SK-N-SH (cell line): Measurements from ENCODE around the gene FXR2.

Experiments
- EP300 ChIP-seq, 2 experiments: IDR thresholded peaks; 2 replicates each; pipeline versions ENCODE4 v1.4.0 to v1.6.1; 2012; ENCODE audit warnings: borderline replicate concordance in 1 of 2, low read depth in 1 of 2, low read length in 1 of 2
- FOXM1 ChIP-seq: IDR thresholded peaks from 2 replicates; pipeline ENCODE4 v1.4.0; 2012; ENCODE audit warnings: low read depth, mild to moderate bottlenecking
- JUND ChIP-seq: IDR thresholded peaks from 2 replicates; pipeline ENCODE4 v1.4.0; 2012
- MEF2A ChIP-seq: IDR thresholded peaks from 2 replicates; pipeline ENCODE4 v1.4.0; 2012; ENCODE audit warnings: low read depth, borderline replicate concordance
- RAD21 ChIP-seq: IDR thresholded peaks from 2 replicates; pipeline ENCODE4 v1.6.1; 2012; ENCODE audit warnings: mild to moderate bottlenecking, low read length
- REST ChIP-seq: IDR thresholded peaks from 2 replicates; pipeline ENCODE4 v1.6.1; 2012; ENCODE audit warnings: mild to moderate bottlenecking, low read depth, low read length, moderate library complexity
- TAF1 ChIP-seq: IDR thresholded peaks from 2 replicates; pipeline ENCODE4 v1.6.1; 2012; ENCODE audit warnings: low read depth, mild to moderate bottlenecking, low read length, moderate library complexity, borderline replicate concordance
- TEAD4 ChIP-seq: IDR thresholded peaks from 2 replicates; pipeline ENCODE4 v1.4.0; 2012; ENCODE audit warnings: mild to moderate bottlenecking, borderline replicate concordance; ENCODE audit not compliant: insufficient read depth
- USF1 ChIP-seq: IDR thresholded peaks from 2 replicates; pipeline ENCODE4 v1.4.0; 2012; ENCODE audit warnings: low read depth, borderline replicate concordance
- YY1 ChIP-seq: IDR thresholded peaks from 2 replicates; pipeline ENCODE4 v1.4.0; 2012; ENCODE audit warnings: low read depth, mild to moderate bottlenecking
- TF ChIP-seq, protein P1 (sequence below): fragments of 200-600 bp; sonication (generic); IDR thresholded peaks from 2 replicates; pipeline ENCODE4 v1.6.1; 2017; ENCODE audit warnings: antibody characterized with exemption, mild to moderate bottlenecking, moderate library complexity
- TF ChIP-seq, protein P2 (sequence below): fragments of 150-350 bp; IDR thresholded peaks from 2 replicates; pipeline ENCODE4 v1.6.1; 2017; ENCODE audit warnings: antibody characterized with exemption, low read length, low read depth, borderline replicate concordance
- TF ChIP-seq, protein P3 (sequence below): fragments of 150-350 bp; IDR thresholded peaks from 2 replicates; pipeline ENCODE4 v1.6.1; 2016; ENCODE audit warnings: mild to moderate bottlenecking, low read depth, low read length

- TF ChIP-seq, protein P1, sequence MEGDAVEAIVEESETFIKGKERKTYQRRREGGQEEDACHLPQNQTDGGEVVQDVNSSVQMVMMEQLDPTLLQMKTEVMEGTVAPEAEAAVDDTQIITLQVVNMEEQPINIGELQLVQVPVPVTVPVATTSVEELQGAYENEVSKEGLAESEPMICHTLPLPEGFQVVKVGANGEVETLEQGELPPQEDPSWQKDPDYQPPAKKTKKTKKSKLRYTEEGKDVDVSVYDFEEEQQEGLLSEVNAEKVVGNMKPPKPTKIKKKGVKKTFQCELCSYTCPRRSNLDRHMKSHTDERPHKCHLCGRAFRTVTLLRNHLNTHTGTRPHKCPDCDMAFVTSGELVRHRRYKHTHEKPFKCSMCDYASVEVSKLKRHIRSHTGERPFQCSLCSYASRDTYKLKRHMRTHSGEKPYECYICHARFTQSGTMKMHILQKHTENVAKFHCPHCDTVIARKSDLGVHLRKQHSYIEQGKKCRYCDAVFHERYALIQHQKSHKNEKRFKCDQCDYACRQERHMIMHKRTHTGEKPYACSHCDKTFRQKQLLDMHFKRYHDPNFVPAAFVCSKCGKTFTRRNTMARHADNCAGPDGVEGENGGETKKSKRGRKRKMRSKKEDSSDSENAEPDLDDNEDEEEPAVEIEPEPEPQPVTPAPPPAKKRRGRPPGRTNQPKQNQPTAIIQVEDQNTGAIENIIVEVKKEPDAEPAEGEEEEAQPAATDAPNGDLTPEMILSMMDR, result no peak
- TF ChIP-seq TAF1 (no peak), USF1 (no peak), MEF2A (no peak), FOXM1 (no peak), REST (no peak), TEAD4 (no peak), JUND (no peak), YY1 (no peak), RAD21 (no peak), EP300 (IDR thresholded peaks at IDR 0.05; ENCODE audit: borderline replicate concordance in 1 of 2, low read depth in 1 of 2, low read length in 1 of 2) (no peak)
- TF ChIP-seq, protein P2, sequence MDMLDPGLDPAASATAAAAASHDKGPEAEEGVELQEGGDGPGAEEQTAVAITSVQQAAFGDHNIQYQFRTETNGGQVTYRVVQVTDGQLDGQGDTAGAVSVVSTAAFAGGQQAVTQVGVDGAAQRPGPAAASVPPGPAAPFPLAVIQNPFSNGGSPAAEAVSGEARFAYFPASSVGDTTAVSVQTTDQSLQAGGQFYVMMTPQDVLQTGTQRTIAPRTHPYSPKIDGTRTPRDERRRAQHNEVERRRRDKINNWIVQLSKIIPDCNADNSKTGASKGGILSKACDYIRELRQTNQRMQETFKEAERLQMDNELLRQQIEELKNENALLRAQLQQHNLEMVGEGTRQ, result no peak
- TF ChIP-seq, protein P3, sequence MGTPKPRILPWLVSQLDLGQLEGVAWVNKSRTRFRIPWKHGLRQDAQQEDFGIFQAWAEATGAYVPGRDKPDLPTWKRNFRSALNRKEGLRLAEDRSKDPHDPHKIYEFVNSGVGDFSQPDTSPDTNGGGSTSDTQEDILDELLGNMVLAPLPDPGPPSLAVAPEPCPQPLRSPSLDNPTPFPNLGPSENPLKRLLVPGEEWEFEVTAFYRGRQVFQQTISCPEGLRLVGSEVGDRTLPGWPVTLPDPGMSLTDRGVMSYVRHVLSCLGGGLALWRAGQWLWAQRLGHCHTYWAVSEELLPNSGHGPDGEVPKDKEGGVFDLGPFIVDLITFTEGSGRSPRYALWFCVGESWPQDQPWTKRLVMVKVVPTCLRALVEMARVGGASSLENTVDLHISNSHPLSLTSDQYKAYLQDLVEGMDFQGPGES, result no peak
Measured at GRCh38 chr17:7626956-7627249, 12.2 kb upstream of the FXR2 start.
